HT1080 (cell line): ENCODE measurements around the gene TRDN. TPM values are rescaled to one million over a fixed set of nuclear protein-coding genes. Genes with fewer than 3 reads are reported as not detected.
A peak's percentile ranks its signal among the peaks of the same experiment; 100 is the strongest.
"Not testable (repeated sequence)": the region's sequence is repeated elsewhere in the genome, so short reads cannot be mapped to it uniquely, and the experiment has no call there.

ENCODE experiments used
- DNase-seq: peaks from one replicate; pipeline ENCODE4 v3.0.0-alpha.2; 2015; ENCODE audit warnings: low read depth
- total RNA-seq: library from RNA; depleted of rRNA; stranded (reverse); fragments of >200 nt; shearing (Covaris generic); gene quantifications from 2 replicates; pipeline ENCODE4 v1.2.3, GENCODE V29; 2014

TRDN gene
- total RNA-seq, 1 experiment from 2014 or later: not detected

DNA sequence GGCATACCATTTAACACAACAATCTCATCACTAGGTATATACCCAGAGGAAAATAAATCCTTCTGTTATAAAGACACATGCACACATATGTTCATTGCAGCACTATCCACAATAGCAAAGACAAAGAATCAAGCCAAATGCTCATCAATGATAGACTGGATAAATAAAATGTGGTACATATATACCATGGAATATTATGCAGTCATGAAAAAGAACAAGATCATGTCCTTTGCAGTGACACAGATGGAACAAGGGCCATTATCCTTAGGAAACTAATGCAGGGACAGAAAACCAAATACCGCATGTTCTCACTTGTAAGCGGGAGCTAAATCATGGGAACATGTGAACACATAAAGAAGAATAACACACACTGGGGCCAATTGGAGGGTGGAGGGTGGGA lies 322.3 kb downstream of the TRDN start:
- DNase-seq: not testable (repeated sequence)

DNA sequence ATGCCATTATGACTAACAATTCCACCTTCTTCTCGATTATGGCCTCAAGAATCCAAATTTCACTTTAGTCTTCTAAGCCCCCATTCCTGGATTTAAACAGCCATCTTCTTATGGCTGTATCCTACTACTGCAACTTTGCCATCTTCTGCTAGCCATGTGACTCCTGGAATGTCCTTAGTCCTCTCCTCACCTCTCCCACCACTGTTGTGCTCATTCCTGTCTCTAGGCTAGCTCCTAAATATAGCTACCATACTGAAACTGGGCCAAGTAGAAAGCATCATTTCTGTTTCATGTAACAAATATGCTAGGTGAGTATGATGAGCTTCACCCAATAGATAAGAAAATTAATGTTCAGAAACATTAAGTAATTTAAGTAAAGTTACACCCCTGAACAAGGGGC lies 327.6 kb downstream of the TRDN start:
- DNase-seq: no peak

DNA sequence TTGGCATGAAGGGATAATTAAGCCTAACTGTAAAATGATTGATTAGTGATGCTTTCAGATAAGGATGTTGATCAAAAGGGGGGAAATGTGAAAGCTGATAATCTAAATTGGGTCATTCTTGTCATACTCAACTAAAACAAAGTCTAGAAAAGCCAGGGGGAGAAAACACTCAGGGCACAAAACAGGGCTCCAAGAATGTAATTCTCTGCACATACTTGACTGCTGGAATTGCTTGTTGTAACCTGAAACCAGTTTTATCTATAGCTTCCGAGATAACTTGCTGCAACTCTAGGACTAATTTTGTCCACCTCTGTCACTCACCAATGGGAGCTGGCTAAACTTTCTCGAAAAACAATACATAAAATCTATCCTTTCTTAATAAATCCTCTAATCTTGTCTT lies 330.4 kb downstream of the TRDN start:
- DNase-seq: no peak

DNA sequence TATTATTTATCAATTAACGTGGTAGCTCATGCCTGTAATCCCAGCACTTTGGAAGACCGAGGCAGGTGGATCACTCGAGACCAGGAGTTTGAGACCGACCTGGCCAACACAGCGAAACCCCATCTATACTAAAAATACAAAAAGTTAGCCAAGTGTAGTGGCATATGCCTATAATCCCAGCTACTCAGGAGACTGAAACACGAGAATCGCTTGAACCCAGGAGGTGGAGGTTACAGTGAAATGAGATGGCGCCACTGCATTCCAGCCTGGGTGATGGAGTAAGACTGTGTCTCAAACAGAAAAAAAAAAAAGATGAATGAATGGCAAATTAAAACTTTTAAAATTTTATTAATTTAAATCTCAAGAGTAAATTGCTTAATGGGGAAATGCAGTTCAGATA lies 341.1 kb downstream of the TRDN start:
- DNase-seq: no peak

DNA sequence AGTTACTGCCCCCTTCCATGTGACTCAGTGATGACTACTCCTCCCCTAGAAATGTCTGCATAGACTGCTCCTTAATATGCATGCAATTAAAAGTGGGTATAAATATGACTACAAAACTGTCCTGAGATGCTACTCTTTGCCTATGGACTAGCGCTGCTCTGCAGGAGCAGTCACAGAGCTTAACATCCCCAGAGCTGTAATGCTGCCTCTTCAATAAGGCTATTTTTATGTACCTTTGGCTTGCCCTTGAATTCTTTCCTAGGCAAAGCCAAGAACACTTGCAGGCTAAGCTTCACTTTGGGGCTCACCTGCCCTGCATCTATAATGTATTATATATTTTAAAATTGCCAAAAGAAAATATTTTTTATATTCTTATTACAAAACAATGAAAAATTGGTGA lies 341.6 kb downstream of the TRDN start:
- DNase-seq: no peak

DNA sequence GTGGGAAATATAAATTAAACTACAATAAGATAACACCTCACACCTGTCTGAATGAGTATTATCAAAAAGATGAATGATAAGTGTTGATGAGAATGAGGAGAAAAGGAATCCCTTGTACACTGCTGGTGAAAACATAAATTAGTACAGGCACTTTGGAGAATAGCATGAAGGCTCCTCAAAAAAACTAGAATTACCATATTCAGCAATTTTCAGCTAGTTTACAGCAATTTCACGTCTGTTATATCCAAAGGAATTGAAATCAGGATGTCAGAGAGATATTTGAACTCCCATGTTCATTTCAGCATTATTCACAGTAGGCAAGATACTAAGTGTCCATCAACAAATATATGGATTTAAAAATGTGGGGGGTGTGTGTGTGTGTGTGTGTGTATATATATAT lies 348.1 kb downstream of the TRDN start:
- no peak for DNase-seq

DNA sequence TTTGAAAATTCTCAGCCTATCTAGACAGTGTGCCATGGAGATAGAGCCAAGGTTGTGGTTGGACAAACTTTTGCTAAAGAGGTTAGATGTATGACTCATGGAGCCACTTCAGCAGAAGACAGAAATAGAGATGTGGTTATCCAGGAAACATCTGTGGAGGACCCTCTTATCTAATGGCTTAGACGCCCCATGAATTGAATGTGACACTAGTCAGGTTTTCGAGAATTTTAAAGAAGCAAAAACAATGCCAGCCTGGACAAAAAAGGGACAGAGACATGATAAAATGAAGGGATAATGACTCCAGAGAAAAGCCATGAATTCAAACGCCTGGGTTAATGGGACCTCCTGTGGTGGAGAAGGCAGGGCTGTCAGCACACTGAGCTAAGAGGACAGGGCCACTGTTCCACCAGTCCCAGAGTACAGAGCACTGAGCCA lies 360.2 kb downstream of the TRDN start:
- peak; percentile 42 for DNase-seq

DNA sequence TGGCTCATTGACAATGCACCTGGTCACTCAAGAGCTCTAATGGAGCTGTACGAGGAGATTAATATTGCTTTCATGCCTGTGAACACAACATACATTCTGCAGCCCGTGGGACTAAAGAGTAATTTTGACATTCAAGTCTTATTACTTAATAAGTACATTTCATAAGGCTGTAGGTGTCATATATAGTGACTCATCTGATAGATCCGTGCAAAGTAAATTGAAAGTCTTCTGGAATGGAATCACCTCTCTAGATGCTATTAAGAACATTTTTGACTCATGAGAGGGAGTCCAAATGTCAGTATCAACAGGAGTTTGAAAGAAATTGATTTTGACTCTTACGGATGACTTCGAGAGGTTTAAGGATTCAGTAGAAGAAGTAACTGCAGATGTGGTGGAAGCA lies 372.8 kb downstream of the TRDN start:
- peak; percentile 14 for DNase-seq

DNA sequence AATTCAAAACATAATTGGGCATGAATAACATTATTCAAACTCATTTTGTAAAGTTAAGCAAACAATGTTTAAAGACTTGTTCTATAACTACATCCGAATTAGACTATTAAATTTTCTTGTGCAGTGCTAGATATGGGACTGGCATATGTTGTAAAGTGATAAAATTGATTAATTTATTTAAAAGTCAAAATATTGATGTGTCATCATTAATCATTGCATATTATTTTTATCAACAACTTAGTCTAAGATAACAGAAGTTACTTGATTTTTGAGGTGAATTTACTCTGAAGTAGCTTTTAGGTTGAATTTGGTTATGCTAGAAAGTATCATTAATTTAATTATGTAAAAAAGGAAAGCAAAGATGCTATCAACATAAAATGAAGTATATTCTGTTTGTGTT lies 396.1 kb downstream of the TRDN start:
- no peak for DNase-seq

DNA sequence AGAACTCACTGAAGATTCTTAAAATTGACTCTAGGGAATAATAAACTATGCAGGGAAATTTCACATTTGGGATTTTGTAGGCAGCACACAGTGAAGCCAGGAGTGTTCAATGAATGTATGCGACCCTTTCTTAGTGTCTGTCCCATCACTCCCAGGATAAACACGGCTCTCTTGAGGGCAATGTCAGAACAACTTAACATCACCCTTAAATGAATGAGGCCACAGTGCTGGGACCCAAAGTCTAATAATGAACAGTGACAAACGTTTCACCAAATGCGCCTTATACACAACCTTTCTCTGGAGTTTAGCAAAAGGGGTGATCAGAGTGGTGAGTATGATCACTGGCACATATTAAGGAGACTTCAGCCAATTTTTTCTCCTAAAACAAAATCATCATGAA lies 403.4 kb downstream of the TRDN start:
- no peak for DNase-seq

DNA sequence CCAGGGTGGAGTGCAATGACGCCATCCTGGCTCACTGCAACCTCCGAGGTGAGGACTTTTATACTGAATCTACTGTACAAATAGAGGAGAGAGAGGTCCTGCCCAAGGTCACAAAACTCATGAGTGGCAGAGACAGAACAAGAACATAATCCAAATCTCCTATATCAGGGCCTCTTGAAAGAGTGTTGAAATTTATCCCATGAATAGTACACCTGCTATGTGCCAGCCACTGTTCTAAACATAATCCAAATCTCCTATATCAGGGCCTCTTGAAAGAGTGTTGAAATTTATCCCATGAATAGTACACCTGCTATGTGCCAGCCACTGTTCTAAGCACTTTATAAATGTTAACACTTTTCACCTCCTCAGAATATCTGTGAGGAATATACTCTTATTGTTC lies 409.0 kb downstream of the TRDN start:
- DNase-seq: not testable (repeated sequence)

DNA sequence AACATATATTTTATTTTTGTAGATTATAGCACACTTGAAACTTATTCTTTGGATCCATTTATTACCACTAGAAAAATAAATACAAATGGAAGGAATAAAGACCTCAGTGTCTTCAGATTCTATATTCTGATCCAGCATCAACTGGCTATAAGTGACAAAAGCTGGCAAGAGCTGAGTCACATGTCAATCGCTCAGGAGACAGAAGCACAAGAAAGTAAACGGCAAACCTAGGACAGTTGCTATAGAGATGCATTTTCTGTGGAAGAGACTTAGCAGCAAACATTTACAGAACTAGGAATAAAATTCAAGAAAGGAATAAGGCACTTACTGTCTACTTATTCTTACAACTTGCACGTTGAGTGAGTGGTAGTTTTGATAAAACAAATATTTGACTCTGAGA lies 410.4 kb downstream of the TRDN start:
- DNase-seq: no peak

DNA sequence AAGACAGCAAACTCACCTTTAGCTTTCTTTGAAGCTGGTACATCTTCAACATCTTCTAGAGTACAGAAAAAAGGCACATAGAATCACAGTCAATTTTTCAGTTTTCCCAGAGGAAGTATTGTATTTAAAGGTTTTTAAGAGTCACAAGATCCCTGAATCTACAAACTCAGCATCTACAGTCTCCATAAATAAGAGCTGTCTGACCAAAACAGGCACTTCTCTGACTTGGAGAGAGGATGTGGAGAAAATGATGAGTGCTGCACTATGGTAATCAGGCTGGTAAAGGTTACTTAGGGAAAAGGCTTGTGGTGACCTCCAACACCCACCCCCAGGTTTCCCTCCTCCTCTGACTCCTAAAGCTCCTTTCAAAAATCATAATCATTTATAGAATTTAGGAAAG lies 412.7 kb downstream of the TRDN start:
- DNase-seq: no peak

DNA sequence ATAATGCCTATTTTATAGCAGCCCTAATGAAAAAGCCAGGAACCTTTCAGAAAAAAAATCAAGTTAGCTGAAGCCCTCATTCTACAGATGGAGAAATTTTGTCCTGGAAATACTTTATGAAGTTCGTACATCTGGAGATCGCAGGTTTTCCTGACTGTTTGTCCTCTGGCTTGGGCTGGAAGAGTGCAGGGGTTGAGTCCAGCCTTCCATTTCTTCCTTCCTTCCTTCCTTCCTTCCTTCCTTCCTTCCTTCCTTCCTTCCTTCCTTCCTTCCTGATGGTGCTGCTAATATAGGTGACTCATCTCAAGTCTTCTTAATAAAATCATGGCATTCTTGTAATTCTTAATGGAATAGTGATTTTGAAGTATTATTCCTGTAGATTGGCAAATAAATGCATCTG lies 413.3 kb downstream of the TRDN start:
- DNase-seq: no peak

DNA sequence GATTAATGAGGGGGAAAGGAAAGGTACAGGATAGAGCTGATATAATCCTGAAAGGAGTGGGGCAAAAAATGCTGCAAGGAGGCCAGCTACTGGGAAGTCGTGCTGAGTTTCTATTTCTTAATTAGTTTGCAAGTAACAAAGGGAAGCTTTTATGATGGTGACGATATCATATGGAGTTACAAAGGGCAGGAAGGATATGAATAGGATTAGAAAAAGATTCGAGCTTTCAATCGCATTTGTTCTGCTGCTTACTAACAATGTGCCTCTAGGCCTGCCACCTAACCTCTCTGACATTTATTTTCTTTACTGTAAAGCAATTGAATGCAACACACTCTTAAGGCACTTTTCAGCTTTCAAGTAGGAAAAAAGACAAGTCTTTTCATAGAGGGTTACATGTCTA lies 421.5 kb downstream of the TRDN start:
- no peak for DNase-seq

DNA sequence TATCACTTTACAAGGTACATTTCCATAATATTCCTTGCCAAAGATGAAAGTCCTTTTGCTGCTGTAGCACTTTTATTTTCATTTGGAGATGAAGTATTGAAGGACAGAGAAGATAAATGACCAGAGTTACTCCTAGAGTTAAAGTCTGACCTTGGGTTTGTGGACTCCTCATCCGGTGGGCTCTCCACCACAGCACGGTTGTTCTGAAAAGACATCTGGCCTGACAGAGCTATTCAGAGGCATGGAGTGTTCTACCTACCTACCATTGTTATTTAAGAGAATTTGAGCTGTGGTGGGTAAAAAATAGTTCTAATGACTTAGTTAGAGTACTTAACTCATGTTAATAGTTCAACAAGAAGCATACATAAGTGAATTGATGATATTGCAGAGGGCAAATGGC lies 422.3 kb downstream of the TRDN start:
- no peak for DNase-seq

DNA sequence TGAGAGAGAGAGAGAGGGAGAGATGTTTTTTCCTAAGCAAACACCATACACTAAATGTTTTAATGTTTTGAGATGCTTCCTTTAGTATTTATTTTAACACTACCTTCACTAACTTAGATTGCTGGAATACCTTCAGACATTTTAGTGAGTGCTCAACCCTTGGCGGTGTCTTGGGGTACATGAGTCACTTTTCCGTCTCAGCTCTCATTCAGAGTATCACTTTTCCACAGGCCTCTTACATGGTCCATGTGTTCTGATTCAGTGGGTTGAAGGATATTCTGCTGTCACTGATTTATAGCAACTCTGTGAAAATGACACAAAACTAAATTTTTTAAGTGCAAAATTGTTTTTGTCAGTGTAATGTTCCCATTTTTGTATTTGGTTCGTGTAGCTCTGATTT lies 422.8 kb downstream of the TRDN start:
- no peak for DNase-seq

DNA sequence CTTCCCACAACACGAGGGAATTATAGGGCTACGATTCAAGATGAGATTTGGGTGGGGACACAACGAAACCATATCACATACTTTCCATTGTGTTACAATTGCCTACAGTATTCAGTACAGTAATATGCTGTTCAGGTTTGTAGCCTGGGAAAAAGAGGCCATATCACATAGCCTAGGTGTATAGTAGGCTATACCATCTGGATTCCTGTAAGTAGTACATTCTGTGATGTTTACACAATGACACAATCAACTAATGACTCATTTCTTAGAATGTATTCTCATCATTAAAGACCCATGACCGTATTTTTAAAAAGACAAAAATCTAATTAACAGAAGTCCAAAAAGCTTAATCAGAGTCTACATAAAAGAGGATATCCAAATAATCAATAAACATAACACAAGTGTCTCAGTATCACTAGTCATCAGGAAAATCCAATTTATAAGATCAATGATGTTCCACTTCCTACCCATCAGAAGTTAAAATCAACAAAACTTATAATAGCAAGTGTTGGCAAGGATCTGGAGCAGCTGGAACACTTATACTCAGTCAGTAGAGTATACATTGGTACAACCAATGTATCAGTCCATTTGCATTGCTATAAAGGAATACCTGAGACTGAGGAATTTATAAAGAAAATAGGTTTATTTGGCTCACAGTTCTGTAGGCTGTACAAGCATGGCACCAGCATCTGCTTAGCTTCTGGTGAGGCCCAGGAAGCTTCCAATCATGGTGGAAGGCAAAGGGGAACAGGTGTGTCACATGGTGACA lies 424.8 kb downstream of the TRDN start:
- DNase-seq: no peak

DNA sequence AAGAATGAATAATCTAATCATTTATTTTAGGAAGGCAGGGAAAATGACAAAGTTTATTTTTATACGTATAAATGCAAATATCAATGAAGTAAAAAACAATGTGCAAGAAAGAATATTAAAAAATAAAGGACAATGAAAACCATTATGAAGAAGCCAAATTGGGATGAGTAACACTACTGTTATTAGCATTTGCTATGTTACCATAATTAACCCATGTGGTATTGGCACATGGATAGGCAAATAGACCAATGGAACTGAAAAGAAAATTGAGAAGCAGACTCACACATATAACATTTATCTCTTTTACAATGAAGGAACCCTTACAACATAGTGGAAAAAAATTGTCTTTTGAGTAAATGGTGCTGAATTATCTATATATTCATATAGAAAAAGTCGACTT lies 426.1 kb downstream of the TRDN start:
- no peak for DNase-seq

DNA sequence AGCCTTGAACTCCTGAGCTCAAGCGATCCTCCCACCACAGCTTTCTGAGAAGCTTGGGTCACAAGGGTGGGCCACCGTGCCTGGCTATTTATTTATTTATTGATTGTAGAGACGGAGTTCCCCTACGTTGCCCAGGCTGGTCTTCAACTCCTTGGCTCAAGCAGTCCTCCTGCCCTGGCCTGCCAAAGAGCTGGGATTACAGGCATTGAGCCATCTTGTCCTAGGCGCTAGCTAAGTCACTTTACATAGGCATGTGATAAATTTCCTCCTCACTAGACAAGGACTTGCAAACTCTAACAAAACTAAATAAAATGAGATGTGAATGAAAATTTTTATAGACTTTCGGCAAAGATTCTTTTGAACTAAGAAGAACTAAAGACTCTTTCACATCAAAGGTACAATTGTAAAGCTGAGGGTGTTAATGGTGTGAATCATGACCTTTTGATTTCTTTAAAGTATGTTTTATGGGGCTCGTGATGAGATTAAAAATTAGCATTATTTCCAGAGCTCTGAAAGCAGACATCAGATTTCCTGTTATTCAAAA lies 428.7 kb downstream of the TRDN start:
- no peak for DNase-seq

DNA sequence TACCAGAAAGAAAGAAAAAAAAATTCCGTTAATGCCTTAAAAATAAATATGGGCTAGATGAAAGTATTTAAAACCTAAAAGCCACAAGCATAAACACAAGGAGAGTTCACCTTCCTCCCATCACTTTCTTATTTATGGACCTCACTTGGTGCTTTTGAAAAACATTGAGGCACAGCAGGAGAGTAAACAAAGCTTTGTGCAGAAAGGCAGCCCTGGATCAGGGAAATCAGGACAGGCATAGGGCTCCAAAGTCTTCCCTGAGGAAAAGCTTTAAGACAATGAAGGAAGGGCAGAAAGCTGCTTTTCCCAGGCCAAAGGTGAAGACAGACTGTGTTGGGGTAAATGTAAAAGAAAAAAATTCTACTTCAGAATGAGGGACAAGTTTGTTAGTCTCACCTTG lies 432.8 kb downstream of the TRDN start:
- no peak for DNase-seq

DNA sequence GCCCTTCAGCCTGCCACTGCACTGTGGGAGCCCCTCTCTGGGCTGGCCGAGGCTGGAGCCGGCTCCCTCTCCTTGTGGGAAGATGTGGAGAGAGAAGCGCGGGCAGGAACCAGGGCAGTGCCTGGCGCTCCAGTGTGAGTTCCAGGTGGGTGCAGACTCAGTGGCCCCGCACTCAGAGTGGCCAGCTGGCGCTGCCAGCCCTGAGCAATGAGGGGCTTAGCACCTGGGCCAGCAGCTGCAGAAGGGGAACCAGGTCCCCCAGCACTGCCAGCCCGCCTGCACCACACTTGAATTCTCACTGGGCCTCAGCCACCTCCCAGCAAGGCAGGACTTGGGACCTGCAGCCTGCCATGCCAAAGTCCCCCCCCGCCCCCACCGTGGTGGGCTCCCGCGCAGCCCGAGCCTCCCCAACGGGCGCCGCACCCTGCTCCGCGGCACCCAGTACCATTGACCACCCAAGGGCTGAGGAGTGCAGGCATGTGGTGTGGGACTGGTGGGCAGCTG lies 434.8 kb downstream of the TRDN start:
- no peak for DNase-seq

DNA sequence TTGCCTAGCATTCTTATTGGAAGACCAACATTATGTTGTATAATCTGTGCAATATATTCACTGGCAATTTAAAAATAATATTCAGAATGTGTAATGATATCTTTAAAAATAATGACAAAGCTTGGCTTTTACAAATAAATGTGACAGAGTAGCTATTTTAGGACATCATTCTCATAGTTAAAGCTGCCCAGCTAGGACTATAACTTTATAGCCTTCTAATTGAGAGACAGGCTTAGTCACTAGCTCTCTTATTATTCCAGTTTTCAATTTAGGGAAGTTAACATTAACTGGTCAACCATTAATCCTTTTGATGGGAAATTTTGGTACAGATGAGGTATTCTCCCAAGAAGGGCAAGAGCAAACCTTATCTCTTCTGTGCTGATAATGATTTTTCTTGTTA lies 443.5 kb downstream of the TRDN start:
- DNase-seq: no peak
